PFSK-1 (cell line): ENCODE results near the gene CTNND2.

Experiments
- POLR2AphosphoS5 ChIP-seq: IDR thresholded peaks from 2 replicates; pipeline ENCODE4 v1.6.1; 2012; ENCODE audit warnings: low read depth, mild to moderate bottlenecking, control low read depth, low read length, moderate library complexity
- REST ChIP-seq, 2 experiments: IDR thresholded peaks; 2 replicates each; pipeline versions ENCODE4 v1.6.1 to v1.8.0; 2011 to 2012; ENCODE audit warnings: low read depth in 2 of 2, low read length in 2 of 2, control low read depth in 1 of 2, inconsistent platforms in 1 of 2, mild to moderate bottlenecking in 1 of 2, moderate library complexity in 1 of 2; ENCODE audit not compliant: insufficient read depth in 1 of 2
- SIN3A ChIP-seq: IDR thresholded peaks from 2 replicates; pipeline ENCODE4 v1.6.1; 2012; ENCODE audit warnings: mild to moderate bottlenecking, low read length, moderate library complexity, borderline replicate concordance; ENCODE audit not compliant: insufficient read depth
- TAF1 ChIP-seq: IDR thresholded peaks from 2 replicates; pipeline ENCODE4 v1.6.1; 2012; ENCODE audit warnings: low read length, control low read depth, borderline replicate concordance; ENCODE audit not compliant: insufficient read depth

GRCh38 chr5:11790201-11790600 is 114.0 kb downstream of the CTNND2 start:
- TF ChIP-seq TAF1 = no peak
- no peak for TF ChIP-seq SIN3A
- TF ChIP-seq POLR2AphosphoS5 = no peak
- no peak for TF ChIP-seq REST (IDR thresholded peaks at IDR 0.05; ENCODE audit: insufficient read depth in 1 of 2, low read depth in 2 of 2, low read length in 2 of 2)
